Transverse colon (tissue), 4 donors: Measurements from ENCODE around the gene SH3RF3.

Experiments
- EP300 ChIP-seq: sonication (generic); formaldehyde crosslinking; IDR thresholded peaks from one replicate; pipeline ENCODE4 v1.6.1; 2017; ENCODE audit warnings: antibody characterized with exemption, low read depth
- POLR2A ChIP-seq: fragments of 450-650 bp; IDR thresholded peaks from one replicate; pipeline ENCODE4 v1.6.1; 2016; ENCODE audit warnings: antibody characterized with exemption, mild to moderate bottlenecking, moderate library complexity
- POLR2AphosphoS5 ChIP-seq, 3 donors: sonication (generic); formaldehyde crosslinking; IDR thresholded peaks; one replicate each; pipeline ENCODE4 v1.6.1; 2016; ENCODE audit warnings: antibody characterized with exemption in 3 of 3
- TF ChIP-seq, protein P1 (sequence below), 5 experiments: fragments of 200-600 bp in 3 of 5; fragments of 450-650 bp in 2 of 5; sonication (generic) in 3 of 5; IDR thresholded peaks; 1 replicate in 2 of 5; 2 replicates in 3 of 5; pipeline ENCODE4 v1.5.1; 2016 to 2017; ENCODE audit warnings: antibody characterized with exemption in 5 of 5, inconsistent platforms in 3 of 5, mild to moderate bottlenecking in 2 of 5, moderate library complexity in 1 of 5

DNA sequence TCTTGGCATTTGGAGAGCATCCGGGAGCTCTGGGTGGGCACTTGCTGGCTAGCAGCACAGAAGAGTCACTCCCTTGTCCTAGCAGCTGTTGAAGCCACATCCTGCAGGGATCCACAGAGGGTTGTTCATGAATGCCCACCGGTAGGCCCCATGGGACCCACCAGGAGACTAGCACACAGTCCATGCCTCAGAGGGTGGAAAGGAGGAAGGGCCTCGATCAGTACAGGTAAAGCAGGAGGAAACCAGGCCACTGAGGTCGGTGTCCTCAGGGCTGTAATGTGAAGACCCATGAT is 279.0 kb downstream of the SH3RF3 start:
- TF ChIP-seq, protein P1, sequence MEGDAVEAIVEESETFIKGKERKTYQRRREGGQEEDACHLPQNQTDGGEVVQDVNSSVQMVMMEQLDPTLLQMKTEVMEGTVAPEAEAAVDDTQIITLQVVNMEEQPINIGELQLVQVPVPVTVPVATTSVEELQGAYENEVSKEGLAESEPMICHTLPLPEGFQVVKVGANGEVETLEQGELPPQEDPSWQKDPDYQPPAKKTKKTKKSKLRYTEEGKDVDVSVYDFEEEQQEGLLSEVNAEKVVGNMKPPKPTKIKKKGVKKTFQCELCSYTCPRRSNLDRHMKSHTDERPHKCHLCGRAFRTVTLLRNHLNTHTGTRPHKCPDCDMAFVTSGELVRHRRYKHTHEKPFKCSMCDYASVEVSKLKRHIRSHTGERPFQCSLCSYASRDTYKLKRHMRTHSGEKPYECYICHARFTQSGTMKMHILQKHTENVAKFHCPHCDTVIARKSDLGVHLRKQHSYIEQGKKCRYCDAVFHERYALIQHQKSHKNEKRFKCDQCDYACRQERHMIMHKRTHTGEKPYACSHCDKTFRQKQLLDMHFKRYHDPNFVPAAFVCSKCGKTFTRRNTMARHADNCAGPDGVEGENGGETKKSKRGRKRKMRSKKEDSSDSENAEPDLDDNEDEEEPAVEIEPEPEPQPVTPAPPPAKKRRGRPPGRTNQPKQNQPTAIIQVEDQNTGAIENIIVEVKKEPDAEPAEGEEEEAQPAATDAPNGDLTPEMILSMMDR (IDR thresholded peaks at IDR 0.05): no peak
- TF ChIP-seq POLR2AphosphoS5 (IDR thresholded peaks at IDR 0.05) (no peak), POLR2A (no peak), EP300 (no peak)
